RWPE2 (cell line): ENCODE measurements around the gene BDNF.
A peak's percentile ranks its signal among the peaks of the same experiment; 100 is the strongest.

Experiments used
- ATAC-seq: fragments of 200-7000 bp; cut with Tn5 transposase; 3 replicates; pipeline ENCODE4 v1.9.1; 2021; ENCODE audit warnings: low read depth
- DNase-seq: peaks from one replicate; pipeline ENCODE4 v3.0.0-alpha.2; 2020; ENCODE audit warnings: low spot score
- H3K27ac ChIP-seq: fragments of 450-650 bp; 2 replicates; pipeline ENCODE4 v1.5.1; 2017; ENCODE audit warnings: mild to moderate bottlenecking; ENCODE audit not compliant: poor library complexity, severe bottlenecking
- H3K27me3 ChIP-seq: fragments of 250-450 bp; sonication (Bioruptor Pico); 2 replicates; pipeline ENCODE4 v1.5.1; 2021; ENCODE audit warnings: mild to moderate bottlenecking, moderate library complexity; ENCODE audit not compliant: insufficient read depth, poor library complexity, severe bottlenecking
- H3K36me3 ChIP-seq: fragments of 250-450 bp; sonication (Bioruptor Pico); 2 replicates; pipeline ENCODE4 v1.5.1; 2020; ENCODE audit warnings: low read depth, mild to moderate bottlenecking, moderate library complexity
- H3K4me1 ChIP-seq: fragments of 250-450 bp; sonication (Bioruptor Pico); 2 replicates; pipeline ENCODE4 v1.5.1; 2021; ENCODE audit warnings: mild to moderate bottlenecking, moderate library complexity; ENCODE audit not compliant: insufficient read depth, poor library complexity, severe bottlenecking
- H3K4me3 ChIP-seq: fragments of 250-450 bp; sonication (Bioruptor Pico); 2 replicates; pipeline ENCODE4 v1.5.1; 2021; ENCODE audit warnings: mild to moderate bottlenecking, moderate library complexity; ENCODE audit not compliant: severe bottlenecking
- H3K9me3 ChIP-seq: fragments of 250-450 bp; sonication (Bioruptor Pico); 2 replicates; pipeline ENCODE4 v1.5.1; 2021; ENCODE audit warnings: mild to moderate bottlenecking, moderate library complexity; ENCODE audit not compliant: severe bottlenecking
- TF ChIP-seq, protein P1 (sequence below): fragments of 450-650 bp; IDR thresholded peaks from one replicate; pipeline ENCODE4 v1.5.1; 2017; ENCODE audit warnings: mild to moderate bottlenecking, moderate library complexity; ENCODE audit not compliant: poor library complexity, severe bottlenecking

BDNF gene

DNA sequence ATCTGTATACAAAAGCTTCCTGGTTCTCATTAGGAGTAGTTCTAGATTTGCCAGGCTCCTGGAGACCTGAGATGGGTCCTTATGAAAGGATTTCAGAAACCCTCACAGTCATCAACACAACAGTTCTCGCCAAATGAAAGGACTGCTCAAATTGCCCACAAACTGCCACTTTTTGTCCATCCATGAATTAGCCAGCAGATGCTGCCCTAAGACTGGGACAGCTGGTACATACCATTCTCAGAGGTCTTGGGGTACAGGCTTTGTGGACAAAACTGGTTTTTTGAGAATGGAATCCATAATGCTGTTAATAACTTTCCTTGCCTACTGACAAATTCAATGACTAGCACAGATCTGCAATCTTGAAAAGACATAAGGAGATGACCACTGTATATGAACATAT is 23.4 kb upstream of the BDNF start:
- no peak overlapping the region for H3K27ac ChIP-seq
- no peaks in the 10 kb centered on the region for H3K9me3 ChIP-seq
- peaks cover 46% of the 10 kb centered on the region for H3K27me3 ChIP-seq
- no peaks in the 10 kb centered on the region for H3K4me1 ChIP-seq
- no peak for ATAC-seq
- TF ChIP-seq, protein P1, sequence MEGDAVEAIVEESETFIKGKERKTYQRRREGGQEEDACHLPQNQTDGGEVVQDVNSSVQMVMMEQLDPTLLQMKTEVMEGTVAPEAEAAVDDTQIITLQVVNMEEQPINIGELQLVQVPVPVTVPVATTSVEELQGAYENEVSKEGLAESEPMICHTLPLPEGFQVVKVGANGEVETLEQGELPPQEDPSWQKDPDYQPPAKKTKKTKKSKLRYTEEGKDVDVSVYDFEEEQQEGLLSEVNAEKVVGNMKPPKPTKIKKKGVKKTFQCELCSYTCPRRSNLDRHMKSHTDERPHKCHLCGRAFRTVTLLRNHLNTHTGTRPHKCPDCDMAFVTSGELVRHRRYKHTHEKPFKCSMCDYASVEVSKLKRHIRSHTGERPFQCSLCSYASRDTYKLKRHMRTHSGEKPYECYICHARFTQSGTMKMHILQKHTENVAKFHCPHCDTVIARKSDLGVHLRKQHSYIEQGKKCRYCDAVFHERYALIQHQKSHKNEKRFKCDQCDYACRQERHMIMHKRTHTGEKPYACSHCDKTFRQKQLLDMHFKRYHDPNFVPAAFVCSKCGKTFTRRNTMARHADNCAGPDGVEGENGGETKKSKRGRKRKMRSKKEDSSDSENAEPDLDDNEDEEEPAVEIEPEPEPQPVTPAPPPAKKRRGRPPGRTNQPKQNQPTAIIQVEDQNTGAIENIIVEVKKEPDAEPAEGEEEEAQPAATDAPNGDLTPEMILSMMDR, result no peak
- H3K36me3 ChIP-seq, result no peaks in the 10 kb centered on the region
- no peak overlapping the region for H3K4me3 ChIP-seq
- no peak for DNase-seq

DNA sequence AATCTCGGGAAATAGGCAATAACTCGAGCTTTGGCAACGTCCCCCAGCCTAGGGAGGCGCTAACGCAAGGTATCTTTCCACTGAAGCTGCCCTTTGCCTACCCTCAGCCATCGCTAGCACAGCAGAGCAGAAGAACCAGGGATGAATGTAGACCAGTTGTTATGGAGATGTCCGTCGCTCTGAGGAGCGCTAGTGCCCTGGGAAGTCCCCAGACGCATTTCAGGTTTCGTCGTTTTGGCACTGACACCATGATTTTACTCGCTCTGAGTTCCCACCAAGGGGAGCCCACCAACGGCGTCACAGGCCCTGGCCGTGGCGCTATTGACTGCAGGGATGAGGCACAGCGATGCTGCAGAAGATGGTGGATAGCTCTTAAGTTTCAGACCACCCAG is 22.7 kb upstream of the BDNF start:
- TF ChIP-seq, protein P1, result no peak
- no peaks in the 10 kb centered on the region for H3K9me3 ChIP-seq
- no peak overlapping the region for H3K4me3 ChIP-seq
- H3K4me1 ChIP-seq, result no peaks in the 10 kb centered on the region
- no peak for ATAC-seq
- no peak overlapping the region for H3K27ac ChIP-seq
- H3K27me3 ChIP-seq, result peaks cover 46% of the 10 kb centered on the region
- H3K36me3 ChIP-seq, result no peaks in the 10 kb centered on the region
- no peak for DNase-seq

DNA sequence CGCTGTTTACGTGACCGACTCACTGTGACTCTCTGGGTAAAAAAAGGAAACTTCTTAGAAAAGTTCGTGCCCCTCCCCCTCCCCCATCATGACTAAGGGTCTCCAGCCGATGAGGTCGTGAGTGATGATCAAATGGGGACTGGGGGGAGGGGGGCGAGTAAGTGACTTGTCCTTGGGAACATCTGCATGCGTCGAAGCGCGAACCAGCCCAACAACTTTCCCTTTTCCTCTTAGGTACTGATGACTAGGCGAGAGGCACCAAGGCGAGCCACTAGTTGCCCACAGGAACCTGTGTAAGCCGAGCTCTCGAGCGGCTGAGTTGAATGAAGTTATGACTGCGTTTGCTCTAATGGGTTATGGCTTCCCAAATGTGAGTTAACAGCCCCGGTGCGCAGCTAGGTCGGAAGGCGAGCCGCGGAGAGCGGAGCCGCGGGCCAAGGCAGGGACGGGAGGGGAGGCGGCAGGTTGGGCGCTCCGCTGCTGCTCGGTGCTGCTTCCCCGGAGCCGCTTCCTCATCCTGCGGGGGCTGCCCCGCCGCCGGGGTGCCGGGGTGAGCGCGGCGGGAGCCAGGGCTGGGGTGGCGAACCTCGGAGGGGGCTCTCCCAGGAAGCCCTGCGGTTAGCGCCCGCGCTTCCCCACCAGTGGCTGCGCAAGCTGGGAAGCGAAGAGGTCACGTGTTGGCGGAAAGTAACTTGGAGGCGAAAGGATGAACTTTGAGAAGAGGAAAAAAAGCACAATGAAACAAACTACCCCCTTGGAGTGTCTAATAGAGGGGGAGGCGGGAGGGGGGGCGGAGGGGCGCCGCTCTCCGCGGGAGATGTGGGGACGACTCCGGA is 22.1 kb upstream of the BDNF start:
- Histone ChIP-seq H3K9me3 (no peaks in the 10 kb centered on the region), H3K27me3 (peaks cover 46% of the 10 kb centered on the region), H3K27ac (no peak overlapping the region), H3K36me3 (no peaks in the 10 kb centered on the region), H3K4me1 (no peaks in the 10 kb centered on the region), H3K4me3 (peak overlapping the region; percentile 31)
- peak; percentile 49 for ATAC-seq
- TF ChIP-seq, protein P1, result no peak
- DNase-seq, result no peak

DNA sequence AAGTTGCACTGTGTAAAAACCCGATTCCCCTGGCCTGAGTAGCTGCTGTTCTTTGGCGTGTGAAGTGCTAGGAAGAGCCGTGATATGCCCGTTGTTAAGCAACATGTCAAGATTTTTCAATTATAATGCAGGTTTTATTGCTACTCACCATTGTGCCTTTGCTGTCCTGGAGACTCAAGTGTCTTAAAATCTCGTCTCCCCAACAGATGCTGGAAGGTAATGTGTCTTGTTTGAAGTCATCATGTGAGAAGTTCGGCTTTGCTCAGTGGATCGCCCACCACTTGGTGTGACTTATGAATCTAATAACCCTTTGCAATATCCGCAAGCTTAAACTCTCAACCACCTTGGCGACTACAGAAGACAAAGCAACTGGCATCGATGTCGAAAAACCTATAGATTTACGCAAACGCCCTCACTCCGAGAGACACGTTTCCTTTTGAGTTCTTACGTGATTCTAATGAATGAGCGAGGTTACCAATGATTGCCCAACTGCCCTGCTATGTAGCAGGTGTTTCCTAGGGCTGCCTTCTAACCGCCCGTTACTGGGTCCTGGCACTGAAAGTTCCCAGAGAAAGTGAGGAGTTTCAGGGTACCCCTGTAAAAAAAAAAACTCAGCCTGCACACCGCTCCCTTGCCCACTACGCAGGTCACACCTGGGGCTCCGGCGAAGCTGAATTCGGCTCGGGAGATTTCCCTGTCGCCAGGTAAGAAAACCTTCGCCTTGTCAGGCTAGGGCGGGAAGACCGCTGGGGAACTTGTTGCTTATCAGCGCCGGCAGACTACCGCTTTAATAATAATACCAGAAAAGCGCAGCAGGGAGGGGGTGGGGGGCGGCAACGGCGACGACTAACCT is 21.2 kb upstream of the BDNF start:
- ATAC-seq (no peak), DNase-seq (no peak)
- no peaks in the 10 kb centered on the region for H3K36me3 ChIP-seq
- no peak overlapping the region for H3K27ac ChIP-seq
- H3K9me3 ChIP-seq, result no peaks in the 10 kb centered on the region
- H3K4me3 ChIP-seq, result peak overlapping the region; percentile 31
- TF ChIP-seq, protein P1, result no peak
- no peaks in the 10 kb centered on the region for H3K4me1 ChIP-seq
- H3K27me3 ChIP-seq, result peaks cover 46% of the 10 kb centered on the region
